Measurements from ENCODE around the gene SOX8.

SOX8 gene

DNA sequence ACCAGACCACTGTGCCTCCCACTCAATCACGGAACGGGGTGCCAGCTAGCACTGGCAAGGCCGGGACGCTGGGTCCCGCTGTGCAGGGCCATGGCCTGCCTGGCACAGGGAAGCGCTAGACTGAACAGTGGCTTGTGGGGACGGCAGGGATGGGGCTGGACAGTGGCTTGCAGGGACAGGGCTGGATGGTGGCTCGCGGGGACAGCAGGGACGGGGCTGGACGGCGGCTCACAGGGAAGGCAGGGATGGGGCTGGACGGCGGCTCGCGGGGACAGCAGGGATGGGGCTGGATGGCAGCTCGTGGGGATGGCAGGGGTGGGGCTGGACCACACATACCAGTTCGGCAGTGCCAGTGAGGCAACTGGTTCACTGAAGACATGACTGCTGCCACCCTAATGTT lies 43.4 kb upstream of the SOX8 start:
- TF ChIP-seq SUZ12 (IDR thresholded peaks at IDR 0.05; ENCODE audit: extremely low read depth, insufficient read depth, insufficient read length) (no peak), ZNF274 (IDR thresholded peaks at IDR 0.05; ENCODE audit: low read depth, low read length) (no peak)
- Histone ChIP-seq H3K9ac (ENCODE audit: insufficient read length, low read depth) (no peak overlapping the region), H3K36me3 (ENCODE audit: insufficient read depth, insufficient read length, low read length) (peaks cover 9% of the 10 kb centered on the region), H3K4me1 (ENCODE audit: insufficient read depth, insufficient read length) (peaks cover 3% of the 10 kb centered on the region), H3K9me3 (ENCODE audit: insufficient read depth, low read length) (peaks cover 21% of the 10 kb centered on the region), H3K4me3 (ENCODE audit: insufficient read length, low read depth) (no peak overlapping the region), H3K27me3 (ENCODE audit: insufficient read depth, insufficient read length) (no peaks in the 10 kb centered on the region)
- DNase-seq (ENCODE audit: low read depth, low spot score) = no peak

DNA sequence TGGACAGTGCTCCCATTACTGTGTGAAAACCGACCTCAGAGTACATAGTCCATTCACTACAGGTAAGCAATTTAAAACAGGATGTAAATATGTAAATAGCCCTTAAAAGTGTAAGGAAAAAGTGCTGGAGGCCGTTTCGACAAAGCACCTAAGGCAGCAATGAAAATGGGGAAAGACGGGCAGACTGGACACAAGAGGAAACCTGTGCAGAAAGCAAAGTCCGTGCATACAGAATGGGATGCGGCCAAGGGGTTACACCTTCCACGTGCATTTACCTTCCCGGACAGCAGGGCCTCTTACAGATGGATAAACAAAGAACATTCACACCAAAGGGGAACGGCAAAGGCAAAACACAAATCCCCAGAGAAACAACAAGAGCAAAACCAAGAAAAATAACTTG lies 42.8 kb upstream of the SOX8 start:
- Histone ChIP-seq H3K36me3 (ENCODE audit: insufficient read depth, insufficient read length, low read length) (peaks cover 4% of the 10 kb centered on the region), H3K27me3 (ENCODE audit: insufficient read depth, insufficient read length) (no peaks in the 10 kb centered on the region), H3K9ac (ENCODE audit: insufficient read length, low read depth) (no peak overlapping the region), H3K9me3 (ENCODE audit: insufficient read depth, low read length) (peaks cover 21% of the 10 kb centered on the region), H3K4me3 (ENCODE audit: insufficient read length, low read depth) (no peak overlapping the region), H3K4me1 (ENCODE audit: insufficient read depth, insufficient read length) (no peaks in the 10 kb centered on the region)
- no peak for TF ChIP-seq YY1 (IDR thresholded peaks at IDR 0.05; ENCODE audit: insufficient read depth, insufficient read length)
- no peak for TF ChIP-seq SUZ12 (IDR thresholded peaks at IDR 0.05; ENCODE audit: extremely low read depth, insufficient read depth, insufficient read length)
- TF ChIP-seq ZNF274 (IDR thresholded peaks at IDR 0.05; ENCODE audit: low read depth, low read length) = no peak
- no peak for DNase-seq (ENCODE audit: low read depth, low spot score)

DNA sequence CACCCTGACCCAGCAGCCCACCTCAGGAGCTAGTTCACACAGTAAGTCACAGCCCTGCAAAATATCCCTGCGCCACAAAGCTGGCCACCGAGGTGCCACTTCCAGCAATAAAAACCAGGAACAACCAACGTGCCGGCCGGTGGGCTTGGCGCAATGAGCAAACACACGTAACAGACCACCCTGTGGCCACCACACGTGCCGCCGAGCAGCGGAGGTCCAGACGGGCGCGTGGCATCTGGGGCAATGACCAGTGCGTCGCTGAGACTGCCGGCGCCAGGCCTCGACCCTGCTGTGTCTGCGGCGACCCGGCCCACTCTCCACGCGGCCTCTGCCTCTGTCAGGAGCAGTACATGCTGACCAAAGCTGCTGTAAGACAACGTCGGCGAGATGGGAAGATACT lies 42.3 kb upstream of the SOX8 start:
- no peak for DNase-seq (ENCODE audit: low read depth, low spot score)
- H3K27me3 ChIP-seq (ENCODE audit: insufficient read depth, insufficient read length) = no peaks in the 10 kb centered on the region
- H3K9ac ChIP-seq (ENCODE audit: insufficient read length, low read depth) = no peak overlapping the region
- peaks cover 3% of the 10 kb centered on the region for H3K36me3 ChIP-seq (ENCODE audit: insufficient read depth, insufficient read length, low read length)
- no peak overlapping the region for H3K4me3 ChIP-seq (ENCODE audit: insufficient read length, low read depth)
- peaks cover 21% of the 10 kb centered on the region for H3K9me3 ChIP-seq (ENCODE audit: insufficient read depth, low read length)
- TF ChIP-seq ZNF274 (IDR thresholded peaks at IDR 0.05; ENCODE audit: low read depth, low read length) (no peak), YY1 (IDR thresholded peaks at IDR 0.05; ENCODE audit: insufficient read depth, insufficient read length) (no peak), SUZ12 (IDR thresholded peaks at IDR 0.05; ENCODE audit: extremely low read depth, insufficient read depth, insufficient read length) (no peak)
- no peaks in the 10 kb centered on the region for H3K4me1 ChIP-seq (ENCODE audit: insufficient read depth, insufficient read length)

GRCh38 chr16:939941-940340 lies 41.6 kb upstream of the SOX8 start:
- Histone ChIP-seq H3K9ac (ENCODE audit: insufficient read length, low read depth) (no peak overlapping the region), H3K4me3 (ENCODE audit: insufficient read length, low read depth) (no peak overlapping the region), H3K36me3 (ENCODE audit: insufficient read depth, insufficient read length, low read length) (peaks cover 3% of the 10 kb centered on the region), H3K9me3 (ENCODE audit: insufficient read depth, low read length) (peaks cover 21% of the 10 kb centered on the region), H3K27me3 (ENCODE audit: insufficient read depth, insufficient read length) (no peaks in the 10 kb centered on the region), H3K4me1 (ENCODE audit: insufficient read depth, insufficient read length) (no peaks in the 10 kb centered on the region)
- TF ChIP-seq ZNF274 (IDR thresholded peaks at IDR 0.05; ENCODE audit: low read depth, low read length) = no peak
- TF ChIP-seq SUZ12 (IDR thresholded peaks at IDR 0.05; ENCODE audit: extremely low read depth, insufficient read depth, insufficient read length) = no peak
- no peak for TF ChIP-seq YY1 (IDR thresholded peaks at IDR 0.05; ENCODE audit: insufficient read depth, insufficient read length)
- DNase-seq (ENCODE audit: low read depth, low spot score) = no peak

- TF ChIP-seq YY1 (IDR thresholded peaks at IDR 0.05; ENCODE audit: insufficient read depth, insufficient read length) = no peak
- no peak for TF ChIP-seq ZNF274 (IDR thresholded peaks at IDR 0.05; ENCODE audit: low read depth, low read length)
- no peak for TF ChIP-seq SUZ12 (IDR thresholded peaks at IDR 0.05; ENCODE audit: extremely low read depth, insufficient read depth, insufficient read length)
- Histone ChIP-seq H3K4me3 (ENCODE audit: insufficient read length, low read depth) (no peak overlapping the region), H3K9ac (ENCODE audit: insufficient read length, low read depth) (no peak overlapping the region), H3K27me3 (ENCODE audit: insufficient read depth, insufficient read length) (no peaks in the 10 kb centered on the region), H3K4me1 (ENCODE audit: insufficient read depth, insufficient read length) (no peaks in the 10 kb centered on the region), H3K36me3 (ENCODE audit: insufficient read depth, insufficient read length, low read length) (peaks cover 3% of the 10 kb centered on the region), H3K9me3 (ENCODE audit: insufficient read depth, low read length) (peaks cover 21% of the 10 kb centered on the region)
- no peak for DNase-seq (ENCODE audit: low read depth, low spot score)
Observed at GRCh38 chr16:942436-943060, 39.0 kb upstream of the SOX8 start.

DNA sequence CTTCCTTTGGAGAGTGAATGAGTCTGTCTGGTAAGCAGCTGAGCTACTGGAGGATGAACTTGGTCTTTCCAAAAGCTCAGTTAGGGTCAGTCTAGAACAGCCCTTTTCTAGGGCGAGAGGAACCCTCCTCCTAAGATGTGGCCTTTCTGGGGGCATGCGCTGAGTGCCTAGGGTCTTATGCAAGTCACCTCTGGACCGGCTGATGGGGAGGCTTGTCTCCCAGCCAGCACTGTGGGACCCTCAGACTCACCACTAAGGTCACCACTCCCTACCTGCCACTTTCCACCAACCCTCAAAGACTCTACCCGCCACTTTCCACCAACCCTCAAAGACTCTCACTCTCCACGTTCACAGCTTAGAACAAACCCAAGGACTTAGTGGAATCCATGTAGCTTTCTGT lies 37.6 kb upstream of the SOX8 start:
- Histone ChIP-seq H3K36me3 (ENCODE audit: insufficient read depth, insufficient read length, low read length) (peaks cover 3% of the 10 kb centered on the region), H3K9me3 (ENCODE audit: insufficient read depth, low read length) (peaks cover 21% of the 10 kb centered on the region), H3K27me3 (ENCODE audit: insufficient read depth, insufficient read length) (no peaks in the 10 kb centered on the region), H3K9ac (ENCODE audit: insufficient read length, low read depth) (no peak overlapping the region), H3K4me3 (ENCODE audit: insufficient read length, low read depth) (no peak overlapping the region), H3K4me1 (ENCODE audit: insufficient read depth, insufficient read length) (no peaks in the 10 kb centered on the region)
- TF ChIP-seq ZNF274 (IDR thresholded peaks at IDR 0.05; ENCODE audit: low read depth, low read length) (no peak), SUZ12 (IDR thresholded peaks at IDR 0.05; ENCODE audit: extremely low read depth, insufficient read depth, insufficient read length) (no peak), YY1 (IDR thresholded peaks at IDR 0.05; ENCODE audit: insufficient read depth, insufficient read length) (no peak)
- no peak for DNase-seq (ENCODE audit: low read depth, low spot score)

- no peaks in the 10 kb centered on the region for H3K27me3 ChIP-seq (ENCODE audit: insufficient read depth, insufficient read length)
- peaks cover 3% of the 10 kb centered on the region for H3K36me3 ChIP-seq (ENCODE audit: insufficient read depth, insufficient read length, low read length)
- no peaks in the 10 kb centered on the region for H3K4me1 ChIP-seq (ENCODE audit: insufficient read depth, insufficient read length)
- H3K9ac ChIP-seq (ENCODE audit: insufficient read length, low read depth) = no peak overlapping the region
- DNase-seq (ENCODE audit: low read depth, low spot score) = no peak
- H3K4me3 ChIP-seq (ENCODE audit: insufficient read length, low read depth) = no peak overlapping the region
- TF ChIP-seq ZNF274 (IDR thresholded peaks at IDR 0.05; ENCODE audit: low read depth, low read length) (no peak), YY1 (IDR thresholded peaks at IDR 0.05; ENCODE audit: insufficient read depth, insufficient read length) (no peak), SUZ12 (IDR thresholded peaks at IDR 0.05; ENCODE audit: extremely low read depth, insufficient read depth, insufficient read length) (no peak)
- peaks cover 21% of the 10 kb centered on the region for H3K9me3 ChIP-seq (ENCODE audit: insufficient read depth, low read length)
Observed at GRCh38 chr16:945271-946047, 36.1 kb upstream of the SOX8 start.
